Activated CD4-positive, alpha-beta T cell treated with anti-CD3 and anti-CD28 coated beads for 48 hours (primary cell): ENCODE measurements around the gene AKT1S1.

Experiments
- DNase-seq: peaks from one replicate; pipeline ENCODE4 v3.0.0-alpha.2; 2020

Gene AKT1S1

GRCh38 chr19:49907745-49908446 lies 30.7 kb upstream of the AKT1S1 start:
- no peak for DNase-seq

GRCh38 chr19:49906879-49907564 lies 29.9 kb upstream of the AKT1S1 start:
- no peak for DNase-seq

GRCh38 chr19:49904136-49904535 lies 27.0 kb upstream of the AKT1S1 start:
- DNase-seq, result no peak

GRCh38 chr19:49896863-49897621 lies 19.9 kb upstream of the AKT1S1 start, which contains the start of gene IL4I1:
IL4I1 (minus strand) TSS chr19:49896887; CDS start chr19:49896160, 727 bp downstream.
- DNase-seq, result peak; percentile 74

- peak; percentile 62 for DNase-seq
These were observed 18.6 kb upstream of the AKT1S1 start for GRCh38 chr19:49895566-49896297.

GRCh38 chr19:49894879-49895565 lies 17.9 kb upstream of the AKT1S1 start:
- DNase-seq, result peak; percentile 62

GRCh38 chr19:49894011-49894664 lies 17.0 kb upstream of the AKT1S1 start:
- no peak for DNase-seq

- DNase-seq, result no peak
These were observed 15.6 kb upstream of the AKT1S1 start for GRCh38 chr19:49892716-49893115.

GRCh38 chr19:49891393-49891792 lies 14.2 kb upstream of the AKT1S1 start:
- no peak for DNase-seq

- peak; percentile 72 for DNase-seq
These were observed 13.5 kb upstream of the AKT1S1 start for GRCh38 chr19:49890349-49891311.

GRCh38 chr19:49889687-49890348 lies 12.7 kb upstream of the AKT1S1 start:
- peak; percentile 88 for DNase-seq

- DNase-seq, result no peak
These were observed 12.0 kb upstream of the AKT1S1 start for GRCh38 chr19:49889038-49889686.

GRCh38 chr19:49888510-49888824 lies 11.3 kb upstream of the AKT1S1 start:
- no peak for DNase-seq

GRCh38 chr19:49887665-49888509 lies 10.7 kb upstream of the AKT1S1 start:
- no peak for DNase-seq

GRCh38 chr19:49887037-49887664 lies 10.0 kb upstream of the AKT1S1 start:
- no peak for DNase-seq

GRCh38 chr19:49884760-49885159 lies 7.6 kb upstream of the AKT1S1 start:
- no peak for DNase-seq

GRCh38 chr19:49884109-49884508 lies 7.0 kb upstream of the AKT1S1 start:
- DNase-seq, result no peak

- DNase-seq, result no peak
These were observed 5.9 kb upstream of the AKT1S1 start for GRCh38 chr19:49883094-49883493.
